Stimulated activated CD8-positive, alpha-beta memory T cell treated with anti-CD3 and anti-CD28 coated beads, Interleukin-15, amount 100 ng/mL, for 4 hours (primary cell): ENCODE data around the gene TNKS2.
"Not testable (repeated sequence)": the region's sequence is repeated elsewhere in the genome, so short reads cannot be mapped to it uniquely, and the experiment has no call there.

Experiments used
- DNase-seq, 2 donors: peaks; one replicate each; pipeline ENCODE4 v3.0.0-alpha.2; 2020; ENCODE audit warnings: low read depth in 2 of 2

TNKS2 gene

GRCh38 chr10:91865562-91866081 is 67.4 kb downstream of the TNKS2 start:
- no peak for DNase-seq

GRCh38 chr10:91875156-91875555 is 76.9 kb downstream of the TNKS2 start:
- no peak for DNase-seq

- no peak for DNase-seq
These were observed 77.6 kb downstream of the TNKS2 start for GRCh38 chr10:91875779-91876178.

- DNase-seq = no peak
These were observed 81.4 kb downstream of the TNKS2 start for GRCh38 chr10:91879515-91880170.

GRCh38 chr10:91880310-91880709 is 82.1 kb downstream of the TNKS2 start:
- no peak for DNase-seq

GRCh38 chr10:91883549-91884444 is 85.6 kb downstream of the TNKS2 start:
- no peak for DNase-seq

GRCh38 chr10:91884536-91884935 is 86.3 kb downstream of the TNKS2 start:
- DNase-seq = no peak

- no peak for DNase-seq
These were observed 87.3 kb downstream of the TNKS2 start for GRCh38 chr10:91885362-91886079.

- DNase-seq = no peak
These were observed 88.7 kb downstream of the TNKS2 start for GRCh38 chr10:91886954-91887271.

- peak in 1 of 2 donors; percentile 8 for DNase-seq
These were observed 89.2 kb downstream of the TNKS2 start for GRCh38 chr10:91887272-91888076.

GRCh38 chr10:91891125-91892001 is 93.1 kb downstream of the TNKS2 start:
- DNase-seq = no peak

GRCh38 chr10:91893051-91893450 is 94.8 kb downstream of the TNKS2 start:
- DNase-seq = no peak

- not testable (repeated sequence) for DNase-seq
These were observed 96.0 kb downstream of the TNKS2 start for GRCh38 chr10:91894261-91894685.

GRCh38 chr10:91896212-91896756 is 98.1 kb downstream of the TNKS2 start:
- DNase-seq = no peak

- DNase-seq = no peak
These were observed 99.2 kb downstream of the TNKS2 start for GRCh38 chr10:91897421-91897820.

GRCh38 chr10:91901784-91902677 is 103.8 kb downstream of the TNKS2 start:
- DNase-seq = peak in 1 of 2 donors; percentile 58

GRCh38 chr10:91907033-91907594 is 108.9 kb downstream of the TNKS2 start:
- no peak for DNase-seq

- no peak for DNase-seq
These were observed 109.7 kb downstream of the TNKS2 start for GRCh38 chr10:91907914-91908336.
